Stimulated activated CD4-positive, alpha-beta T cell treated with anti-CD3 and anti-CD28 coated beads, Interleukin-4, amount 100 ng/mL, for 48 hours (primary cell): ENCODE data around the gene RNF169.

Source experiments
- DNase-seq, 2 donors: peaks; one replicate each; pipeline ENCODE4 v3.0.0-alpha.2; 2020; ENCODE audit warnings: low read depth in 2 of 2

The RNF169 gene

GRCh38 chr11:74871037-74871436, 122.4 kb downstream of the RNF169 start:
- no peak for DNase-seq

GRCh38 chr11:74877132-74877531, 128.5 kb downstream of the RNF169 start:
- DNase-seq = no peak
